GM12878 (cell line): ENCODE measurements around the gene ABHD15. TPM values are rescaled to one million over a fixed set of nuclear protein-coding genes. Genes with fewer than 3 reads are reported as not detected.
A peak's percentile ranks its signal among the peaks of the same experiment; 100 is the strongest.

Experiments
- ATAC-seq: fragments of 200-7000 bp; cut with Tn5 transposase; 3 replicates; pipeline ENCODE4 v1.9.1; 2020; ENCODE audit warnings: mild to moderate bottlenecking, moderate library complexity
- BruUV-seq: library from RNA; stranded (reverse); fragments of 400-500 nt; replicated peaks from 2 replicates; lab custom pipeline; 2021; lab: Mats Ljungman, UMichigan
- CTCF ChIA-PET: fragments of 300-600 bp; sonication (Branson Sonifier 250); formaldehyde crosslinking; extraction: SDS; loops from one replicate; lab custom pipeline; 2021; ENCODE audit warnings: inconsistent platforms; lab: Yijun Ruan, JAX
- POLR2A ChIA-PET: fragments of 350-600 bp; formaldehyde crosslinking; extraction: SDS; loops from one replicate; lab custom pipeline; 2021; ENCODE audit warnings: inconsistent platforms; lab: Charles Lee
- RAD21 ChIA-PET: fragments of 300-600 bp; sonication (Branson Sonifier 250); formaldehyde crosslinking; loops from one replicate; lab custom pipeline; 2023; ENCODE audit warnings: antibody characterized with exemption; ENCODE audit not compliant: unreplicated experiment; lab: Charles Lee
- SMC1A ChIA-PET: fragments of 300-600 bp; sonication (Branson Sonifier 250); formaldehyde crosslinking; loops from one replicate; lab custom pipeline; 2023; ENCODE audit not compliant: unreplicated experiment, uncharacterized antibody; lab: Charles Lee
- DNase-seq: peaks from one replicate; pipeline ENCODE4 v3.0.0-alpha.2; 2011; ENCODE audit warnings: low read depth, low spot score
- FAIRE-seq: peaks from 3 replicates; lab custom pipeline; 2011; peaks lifted over from hg19 to GRCh38; lab: Jason Lieb, UNC
- H2AFZ ChIP-seq: 2 replicates; pipeline ENCODE4 v1.6.0; 2011; ENCODE audit warnings: low read depth, low read length, control low read depth; ENCODE audit not compliant: control insufficient read depth
- H3K27ac ChIP-seq: 2 replicates; pipeline ENCODE4 v1.5.1; 2011; ENCODE audit warnings: control low read depth; ENCODE audit not compliant: control insufficient read depth, insufficient read depth
- H3K27me3 ChIP-seq, 2 experiments: replicated peaks in 1 of 2; 2 replicates each; pipeline versions ENCODE4 v1.6.0 to v1.6.1; 2011; ENCODE audit warnings: low read length in 1 of 2; ENCODE audit not compliant: control insufficient read depth in 2 of 2, insufficient read depth in 2 of 2
- H3K36me3 ChIP-seq, 2 experiments: 2 replicates each; pipeline ENCODE4 v1.5.1; 2011; ENCODE audit warnings: low read length in 1 of 2; ENCODE audit not compliant: control insufficient read depth in 2 of 2, insufficient read depth in 2 of 2
- H3K4me1 ChIP-seq: 2 replicates; pipeline ENCODE4 v1.6.1; 2011; ENCODE audit warnings: mild to moderate bottlenecking, low read length, moderate library complexity, mixed read lengths; ENCODE audit not compliant: control insufficient read depth, insufficient read depth
- H3K4me2 ChIP-seq: 2 replicates; pipeline ENCODE4 v1.6.0; 2011; ENCODE audit warnings: control low read depth; ENCODE audit not compliant: control insufficient read depth, insufficient read depth
- H3K4me3 ChIP-seq: fragments of 200-600 bp; sonication (generic); 2 replicates; pipeline ENCODE4 v1.5.1; 2016
- H3K79me2 ChIP-seq: 2 replicates; pipeline ENCODE4 v1.6.0; 2011; ENCODE audit warnings: low read length; ENCODE audit not compliant: control insufficient read depth, insufficient read depth
- H3K9ac ChIP-seq: 2 replicates; pipeline ENCODE4 v1.8.0; 2011; ENCODE audit warnings: low read length, control low read depth, mixed read lengths; ENCODE audit not compliant: control insufficient read depth, insufficient read depth
- H3K9me3 ChIP-seq: replicated peaks from 3 replicates; pipeline ENCODE4 v1.5.1; 2011; ENCODE audit warnings: mild to moderate bottlenecking, low read length; ENCODE audit not compliant: control insufficient read depth, insufficient read depth
- H4K20me1 ChIP-seq: 2 replicates; pipeline ENCODE4 v1.6.0; 2011; ENCODE audit not compliant: control insufficient read depth, insufficient read depth
- BCL3 ChIP-seq: IDR thresholded peaks from 2 replicates; pipeline ENCODE4 v1.6.1; 2011; ENCODE audit warnings: borderline replicate concordance, low read depth, mild to moderate bottlenecking, moderate library complexity, low read length; ENCODE audit not compliant: insufficient read depth, poor library complexity, severe bottlenecking
- CTCF ChIP-seq, 3 experiments: IDR thresholded peaks in 2 of 3; conservative IDR thresholded peaks in 1 of 3; 2 replicates each; pipeline ENCODE4 v1.5.1; 2011; ENCODE audit warnings: low read depth in 3 of 3, low read length in 3 of 3, mild to moderate bottlenecking in 3 of 3, control low read depth in 2 of 3, moderate library complexity in 2 of 3, inconsistent platforms in 1 of 3, mixed read lengths in 1 of 3; ENCODE audit not compliant: control insufficient read depth in 2 of 3, insufficient read depth in 1 of 3; ENCODE audit errors: extremely low read depth in 1 of 3
- E2F4 ChIP-seq: IDR thresholded peaks from 2 replicates; pipeline ENCODE4 v1.6.1; 2012; ENCODE audit warnings: low read depth, low read length, improper control_type of control experiment
- EGR1 ChIP-seq, 2 experiments: IDR thresholded peaks; 1 replicate in 1 of 2; 2 replicates in 1 of 2; pipeline ENCODE4 v1.6.1; 2011 to 2012; ENCODE audit warnings: low read depth in 2 of 2, low read length in 2 of 2, borderline replicate concordance in 1 of 2, mild to moderate bottlenecking in 1 of 2, moderate library complexity in 1 of 2
- FOXM1 ChIP-seq: IDR thresholded peaks from 2 replicates; pipeline ENCODE4 v1.6.1; 2012; ENCODE audit warnings: low read depth, mild to moderate bottlenecking, inconsistent platforms, low read length, moderate library complexity
- IKZF2 ChIP-seq, 2 experiments: fragments of 450-650 bp; IDR thresholded peaks; 2 replicates each; pipeline ENCODE4 v1.6.1; 2017; ENCODE audit warnings: mild to moderate bottlenecking in 2 of 2, moderate library complexity in 2 of 2
- IRF4 ChIP-seq: IDR thresholded peaks from 2 replicates; pipeline ENCODE4 v1.6.1; 2011; ENCODE audit warnings: low read depth, low read length
- RCOR1 ChIP-seq: conservative IDR thresholded peaks from 2 replicates; pipeline ENCODE4 v1.6.1; 2012; ENCODE audit warnings: low read depth, low read length, improper control_type of control experiment
- SP1 ChIP-seq: IDR thresholded peaks from one replicate; pipeline ENCODE4 v1.6.1; 2011; ENCODE audit warnings: low read depth, low read length
- STAT3 ChIP-seq: IDR thresholded peaks from 2 replicates; pipeline ENCODE4 v1.6.1; 2011; ENCODE audit warnings: low read depth, low read length, improper control_type of control experiment
- WGBS: methylation state at CpG from one replicate; pipeline ENCODE4 v1.1.6; 2016; ENCODE audit warnings: low lambda C conversion rate; ENCODE audit not compliant: insufficient replicate concordance, insufficient coverage; ENCODE audit errors: missing lambda C conversion rate; 5-methylcytosine and 5-hydroxymethylcytosine counted together
- in situ Hi-C: fragments of 300-500 bp; cut with MboI; formaldehyde crosslinking; loops from 9 replicates; pipeline ENCODE4 v1.14.3; 2018; ENCODE audit warnings: mixed read lengths
- intact Hi-C: fragments of 100-400 bp; cut with micrococcal nuclease; formaldehyde crosslinking; loops from one replicate; pipeline ENCODE4 v1.14.2; 2022; ENCODE audit not compliant: unreplicated experiment
- polyA plus RNA-seq, 11 experiments: library from polyadenylated mRNA; depleted of rRNA in 4 of 11; unstranded in 6 of 11; stranded (reverse) in 5 of 11; fragments of >200 nt; fragmentation: Nextera tagmentation in 4 of 11; fragmentation: Illumina TruSeq in 1 of 11; extraction: Ambion mirVana in 4 of 11; extraction: Trizol in 1 of 11; gene quantifications; 1 replicate in 1 of 11; 2 replicates in 10 of 11; pipeline versions ENCODE4 v1.2.1 to v1.2.3, GENCODE V29; 2011 to 2016; ENCODE audit warnings: inconsistent platforms in 2 of 11, missing spikeins in 2 of 11, low read depth in 1 of 11
- total RNA-seq, 4 experiments: library from RNA; depleted of rRNA in 3 of 4; stranded (reverse); fragments of >200 nt in 3 of 4; fragmentation: Illumina TruSeq in 1 of 4; extraction: Trizol in 1 of 4; gene quantifications; 2 replicates each; pipeline versions ENCODE4 v1.2.1 to v1.2.3, GENCODE V29; 2013 to 2021
- TF ChIP-seq, protein P1 (sequence below): fragments of 450-650 bp; IDR thresholded peaks from 2 replicates; pipeline ENCODE4 v1.6.1; 2016; ENCODE audit warnings: mild to moderate bottlenecking
- TF ChIP-seq, protein P2 (sequence below): fragments of 450-650 bp; IDR thresholded peaks from 2 replicates; pipeline ENCODE4 v1.6.1; 2017; ENCODE audit warnings: mild to moderate bottlenecking, low read depth, inconsistent platforms; ENCODE audit not compliant: poor library complexity, severe bottlenecking

Gene ABHD15
- total and polyA plus RNA-seq, 10 of the 15 experiments (the other 5 are each of a cell fraction or from before 2014, with no cell fraction given) = 2.1 to 9.2 (median 4.9) TPM

GRCh38 chr17:29567554-29568330 lies 905 bp upstream of the ABHD15 start (continued):
- TF ChIP-seq CTCF (IDR thresholded peaks at IDR 0.05 in 2 of 3, conservative IDR thresholded peaks at IDR 0.05 in 1 of 3; ENCODE audit: control insufficient read depth in 2 of 3, extremely low read depth in 1 of 3, insufficient read depth in 1 of 3, low read depth in 3 of 3, low read length in 3 of 3) = peak; percentile 35 to 57 (median 56)
- TF ChIP-seq IKZF2 (IDR thresholded peaks at IDR 0.05) = 0 out of 4 replicates have a peak, but pooled peaks of 1 of the 2 experiments have one; percentile 10
- TF ChIP-seq FOXM1 = no peak
- 0 out of 3 replicates have a peak, but pooled peaks of 1 of the 2 experiments have one; percentile 35 for TF ChIP-seq EGR1 (IDR thresholded peaks at IDR 0.05; ENCODE audit: borderline replicate concordance in 1 of 2, low read depth in 2 of 2, low read length in 2 of 2)
- TF ChIP-seq RCOR1 = 0 out of 2 replicates have a peak, but pooled peaks have one; percentile 43

- Histone ChIP-seq H4K20me1 (no peaks in the 10 kb centered on the region), H3K36me3 (peaks cover 1 to 2% of the 10 kb centered on the region in 2 experiments; a peak in 3 of 4 replicates), H3K4me3 (peak overlapping the region; percentile 96), H2AFZ (peak overlapping the region; percentile 97), H3K9ac (peak overlapping the region; percentile 76; the same call in 1 of the 2 replicates), H3K4me1 (peaks cover 4% of the 10 kb centered on the region; the same call in 1 of the 2 replicates), H3K79me2 (peaks cover 7% of the 10 kb centered on the region; the same call in 1 of the 2 replicates), H3K27ac (peak overlapping the region; percentile 81; the same call in 1 of the 2 replicates), H3K27me3 (no peaks in the 10 kb centered on the region), H3K9me3 (no peaks in the 10 kb centered on the region), H3K4me2 (peak overlapping the region; percentile 97)
- no TSS peak for BruUV-seq
- RAD21 ChIA-PET = interaction anchor here (1.6 to 3.9 kb wide), 3 partner anchors 14 to 198 kb away, joined by 6 to 20 read pairs (median 9); no protein-coding TSS in a partner anchor
- DNase-seq (no peak), ATAC-seq (peak; percentile 11), FAIRE-seq (no peak)
- CTCF ChIA-PET = interaction anchor here (1.2 to 3.5 kb wide), 5 partner anchors 10 to 197 kb away, joined by 3 to 21 read pairs (median 8); no protein-coding TSS in a partner anchor
- in situ Hi-C loops = no loop called here
- SMC1A ChIA-PET = interaction anchor here (0.6 kb wide), 1 partner anchor 14 kb away, joined by 3 read pairs; no protein-coding TSS in a partner anchor
- POLR2A ChIA-PET = interaction anchor here (1.1 to 1.4 kb wide), 2 partner anchors 51 to 155 kb away, joined by 3 to 6 read pairs; no protein-coding TSS in a partner anchor
- intact Hi-C loops = no loop called here
- under 1% methylated on average over 19 of the region's 27 CpGs for WGBS
- TF ChIP-seq IRF4 = no peak
- TF ChIP-seq STAT3 = no peak
- TF ChIP-seq, protein P1, sequence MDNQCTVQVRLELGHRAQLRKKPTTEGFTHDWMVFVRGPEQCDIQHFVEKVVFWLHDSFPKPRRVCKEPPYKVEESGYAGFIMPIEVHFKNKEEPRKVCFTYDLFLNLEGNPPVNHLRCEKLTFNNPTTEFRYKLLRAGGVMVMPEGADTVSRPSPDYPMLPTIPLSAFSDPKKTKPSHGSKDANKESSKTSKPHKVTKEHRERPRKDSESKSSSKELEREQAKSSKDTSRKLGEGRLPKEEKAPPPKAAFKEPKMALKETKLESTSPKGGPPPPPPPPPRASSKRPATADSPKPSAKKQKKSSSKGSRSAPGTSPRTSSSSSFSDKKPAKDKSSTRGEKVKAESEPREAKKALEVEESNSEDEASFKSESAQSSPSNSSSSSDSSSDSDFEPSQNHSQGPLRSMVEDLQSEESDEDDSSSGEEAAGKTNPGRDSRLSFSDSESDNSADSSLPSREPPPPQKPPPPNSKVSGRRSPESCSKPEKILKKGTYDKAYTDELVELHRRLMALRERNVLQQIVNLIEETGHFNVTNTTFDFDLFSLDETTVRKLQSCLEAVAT = no peak
- no peak for TF ChIP-seq BCL3
- TF ChIP-seq E2F4 = no peak
- TF ChIP-seq SP1 = no peak
- TF ChIP-seq, protein P2, sequence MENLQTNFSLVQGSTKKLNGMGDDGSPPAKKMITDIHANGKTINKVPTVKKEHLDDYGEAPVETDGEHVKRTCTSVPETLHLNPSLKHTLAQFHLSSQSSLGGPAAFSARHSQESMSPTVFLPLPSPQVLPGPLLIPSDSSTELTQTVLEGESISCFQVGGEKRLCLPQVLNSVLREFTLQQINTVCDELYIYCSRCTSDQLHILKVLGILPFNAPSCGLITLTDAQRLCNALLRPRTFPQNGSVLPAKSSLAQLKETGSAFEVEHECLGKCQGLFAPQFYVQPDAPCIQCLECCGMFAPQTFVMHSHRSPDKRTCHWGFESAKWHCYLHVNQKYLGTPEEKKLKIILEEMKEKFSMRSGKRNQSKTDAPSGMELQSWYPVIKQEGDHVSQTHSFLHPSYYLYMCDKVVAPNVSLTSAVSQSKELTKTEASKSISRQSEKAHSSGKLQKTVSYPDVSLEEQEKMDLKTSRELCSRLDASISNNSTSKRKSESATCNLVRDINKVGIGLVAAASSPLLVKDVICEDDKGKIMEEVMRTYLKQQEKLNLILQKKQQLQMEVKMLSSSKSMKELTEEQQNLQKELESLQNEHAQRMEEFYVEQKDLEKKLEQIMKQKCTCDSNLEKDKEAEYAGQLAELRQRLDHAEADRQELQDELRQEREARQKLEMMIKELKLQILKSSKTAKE = no peak
Observed at GRCh38 chr17:29567304-29567553, 392 bp upstream of the ABHD15 start.
